Uterus (tissue), 2 donors: ENCODE measurements around the gene POLR2B.

Experiments used
- CTCF ChIP-seq, 4 experiments: fragments of 200-600 bp in 2 of 4; fragments of 450-650 bp in 2 of 4; sonication (generic) in 2 of 4; IDR thresholded peaks; one replicate each; pipeline ENCODE4 v1.5.1; 2016 to 2019; ENCODE audit warnings: antibody characterized with exemption in 4 of 4, mild to moderate bottlenecking in 2 of 4, moderate library complexity in 1 of 4
- POLR2A ChIP-seq, 2 donors: fragments of 450-650 bp; IDR thresholded peaks; one replicate each; pipeline ENCODE4 v1.6.1; 2016; ENCODE audit warnings: antibody characterized with exemption in 2 of 2, mild to moderate bottlenecking in 1 of 2, moderate library complexity in 1 of 2

- TF ChIP-seq CTCF (IDR thresholded peaks at IDR 0.05), result no peak
- no peak for TF ChIP-seq POLR2A (IDR thresholded peaks at IDR 0.05)
Measured at GRCh38 chr4:56937262-56937661, 41.4 kb upstream of the POLR2B start.
